ENCODE measurements around the gene TRIM44.
"Not testable (repeated sequence)": the region's sequence is repeated elsewhere in the genome, so short reads cannot be mapped to it uniquely, and the experiment has no call there.

TRIM44 gene

GRCh38 chr11:35715677-35716076 is 53.1 kb downstream of the TRIM44 start:
- DNase-seq (ENCODE audit: low read depth, low spot score): not testable (repeated sequence)

- DNase-seq (ENCODE audit: low read depth, low spot score): no peak
Measured at GRCh38 chr11:35717043-35717442, 54.5 kb downstream of the TRIM44 start.

GRCh38 chr11:35717520-35717919 is 54.9 kb downstream of the TRIM44 start:
- no peak for DNase-seq (ENCODE audit: low read depth, low spot score)

- DNase-seq (ENCODE audit: low read depth, low spot score): no peak
Measured at GRCh38 chr11:35721651-35722282, 59.2 kb downstream of the TRIM44 start.

- no peak for DNase-seq (ENCODE audit: low read depth, low spot score)
Measured at GRCh38 chr11:35722641-35723040, 60.1 kb downstream of the TRIM44 start.

- DNase-seq (ENCODE audit: low read depth, low spot score): no peak
Measured at GRCh38 chr11:35723493-35723892, 60.9 kb downstream of the TRIM44 start.

GRCh38 chr11:35723913-35724312 is 61.3 kb downstream of the TRIM44 start:
- no peak for DNase-seq (ENCODE audit: low read depth, low spot score)

GRCh38 chr11:35725885-35726284 is 63.3 kb downstream of the TRIM44 start:
- no peak for DNase-seq (ENCODE audit: low read depth, low spot score)

GRCh38 chr11:35727140-35727539 is 64.6 kb downstream of the TRIM44 start:
- DNase-seq (ENCODE audit: low read depth, low spot score): no peak

- no peak for DNase-seq (ENCODE audit: low read depth, low spot score)
Measured at GRCh38 chr11:35730254-35730653, 67.7 kb downstream of the TRIM44 start.

GRCh38 chr11:35734669-35735410 is 72.3 kb downstream of the TRIM44 start:
- DNase-seq (ENCODE audit: low read depth, low spot score): no peak

GRCh38 chr11:35735411-35735810 is 72.8 kb downstream of the TRIM44 start:
- DNase-seq (ENCODE audit: low read depth, low spot score): no peak

GRCh38 chr11:35735903-35736302 is 73.3 kb downstream of the TRIM44 start:
- DNase-seq (ENCODE audit: low read depth, low spot score): no peak

GRCh38 chr11:35736952-35737351 is 74.4 kb downstream of the TRIM44 start:
- no peak for DNase-seq (ENCODE audit: low read depth, low spot score)

- no peak for DNase-seq (ENCODE audit: low read depth, low spot score)
Measured at GRCh38 chr11:35740061-35740799, 77.7 kb downstream of the TRIM44 start.

- no peak for DNase-seq (ENCODE audit: low read depth, low spot score)
Measured at GRCh38 chr11:35742707-35743454, 80.3 kb downstream of the TRIM44 start.

GRCh38 chr11:35746356-35747153 is 84.0 kb downstream of the TRIM44 start:
- no peak for DNase-seq (ENCODE audit: low read depth, low spot score)

- DNase-seq (ENCODE audit: low read depth, low spot score): no peak
Measured at GRCh38 chr11:35747668-35748067, 85.1 kb downstream of the TRIM44 start.

- DNase-seq (ENCODE audit: low read depth, low spot score): no peak
Measured at GRCh38 chr11:35748644-35749043, 86.1 kb downstream of the TRIM44 start.

GRCh38 chr11:35750315-35750714 is 87.7 kb downstream of the TRIM44 start:
- no peak for DNase-seq (ENCODE audit: low read depth, low spot score)
